Stimulated activated CD8-positive, alpha-beta memory T cell treated with anti-CD3 and anti-CD28 coated beads, Interleukin-15, amount 100 ng/mL, for 48 hours (primary cell): ENCODE data around the gene C16orf90.

Experiments used
- DNase-seq, 2 donors: peaks; one replicate each; pipeline ENCODE4 v3.0.0-alpha.2; 2020; ENCODE audit warnings: low read depth in 2 of 2

The C16orf90 gene

GRCh38 chr16:3461151-3461550 is 34.1 kb downstream of the C16orf90 start:
- DNase-seq = no peak

DNA sequence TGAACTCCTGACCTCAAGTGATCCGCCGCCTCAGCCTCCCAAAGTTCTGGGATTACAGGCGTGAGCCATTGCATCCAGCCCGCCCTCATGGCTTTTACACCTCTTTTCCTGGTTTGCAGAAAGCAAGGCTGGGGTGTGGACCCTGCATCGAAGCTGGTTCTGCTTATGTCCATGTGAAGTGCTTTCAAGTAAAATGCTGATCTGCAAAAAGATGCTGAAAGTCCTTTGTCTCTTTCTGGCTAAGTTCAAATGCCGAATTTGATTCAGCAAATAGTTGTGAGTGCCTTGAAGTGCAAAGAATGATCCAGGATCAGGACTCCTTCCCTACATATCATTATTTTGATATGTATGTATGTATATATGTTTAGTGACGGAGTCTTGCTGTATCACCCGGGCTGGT is 34.7 kb downstream of the C16orf90 start:
- no peak for DNase-seq

DNA sequence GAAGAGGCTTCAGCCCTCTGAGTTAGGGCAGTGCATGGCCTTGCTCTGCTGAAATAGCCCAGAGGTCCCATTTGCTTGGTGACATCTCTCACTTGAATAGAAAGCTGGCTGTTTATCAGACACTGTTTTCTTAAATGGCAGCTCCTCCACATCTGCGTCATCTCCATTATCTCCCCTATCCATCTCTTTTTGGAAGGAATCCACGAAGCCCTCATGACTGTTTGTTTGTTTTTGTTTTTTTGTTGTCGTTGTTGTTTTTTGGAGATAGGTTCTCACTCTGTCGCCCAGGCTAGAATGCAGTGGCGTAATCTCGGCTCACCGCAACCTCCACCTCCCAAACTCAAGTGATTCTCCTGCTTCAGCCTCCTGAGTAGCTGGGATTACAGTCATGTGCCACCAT is 35.2 kb downstream of the C16orf90 start:
- DNase-seq = no peak

DNA sequence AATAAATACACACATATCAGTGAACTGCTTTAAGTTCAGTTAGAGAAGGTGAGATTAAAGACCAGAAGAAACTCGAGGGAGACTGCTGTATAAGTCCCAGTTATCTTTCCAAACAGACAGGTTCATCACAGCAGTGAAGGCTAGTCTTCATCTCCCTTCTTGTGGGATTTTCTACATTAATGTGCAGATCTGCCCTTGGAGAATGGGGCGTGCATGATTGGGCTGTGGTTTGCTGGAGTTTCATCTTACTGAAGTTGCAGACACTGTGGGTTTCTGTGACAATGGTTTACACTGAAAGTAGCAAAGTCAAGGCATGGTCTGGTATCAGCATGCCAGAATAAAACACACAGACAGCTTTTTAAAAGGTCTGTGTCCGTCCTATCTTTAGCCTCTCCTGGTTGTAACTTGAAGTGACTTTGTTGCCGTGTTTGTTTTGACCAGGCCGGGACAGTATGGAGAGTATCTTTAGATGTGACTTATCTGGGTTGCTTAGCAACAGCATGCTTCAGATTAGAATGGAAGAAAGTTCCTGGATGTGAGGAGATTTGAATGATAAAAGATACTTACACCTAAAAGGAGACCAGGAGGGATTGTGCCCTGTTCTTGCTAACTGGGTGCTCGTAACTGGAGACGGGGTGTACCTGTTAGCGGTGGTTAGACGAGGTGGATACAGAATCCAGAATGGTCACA is 35.7 kb downstream of the C16orf90 start:
- DNase-seq = no peak

- no peak for DNase-seq
Measured at GRCh38 chr16:3458852-3459361, 36.4 kb downstream of the C16orf90 start.

DNA sequence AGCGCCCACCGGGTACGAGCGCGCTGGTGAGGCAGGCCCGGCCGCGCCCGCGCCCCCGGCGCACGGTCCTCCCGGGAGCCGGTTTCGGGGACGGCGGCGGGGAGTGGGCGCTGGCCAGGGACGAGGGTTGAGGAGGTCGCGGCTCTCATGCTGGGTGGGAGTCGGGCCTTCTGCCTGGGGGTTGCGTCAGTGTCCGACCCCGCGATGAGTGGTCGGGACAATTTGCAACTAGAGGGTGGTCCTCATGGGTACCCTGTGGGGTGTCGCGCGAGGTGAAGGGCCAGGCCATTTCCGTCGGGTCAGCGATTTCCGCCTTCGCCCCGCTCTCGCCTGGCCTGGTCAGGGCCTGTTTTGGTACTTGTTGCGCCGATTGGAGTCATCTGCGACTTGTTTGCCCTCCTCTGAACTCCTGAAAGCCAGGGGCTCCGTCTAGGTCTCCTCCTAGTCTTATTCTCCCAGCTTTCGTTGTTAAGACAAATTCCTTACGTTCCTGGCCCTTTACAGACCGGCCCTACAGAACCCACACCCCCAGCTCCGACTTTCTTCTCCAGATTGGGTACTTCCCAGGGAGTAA is 36.9 kb downstream of the C16orf90 start:
- DNase-seq = no peak

- DNase-seq = peak; percentile 84 to 87
Measured at GRCh38 chr16:3457434-3458252, 37.6 kb downstream of the C16orf90 start.

- DNase-seq = no peak
Measured at GRCh38 chr16:3454631-3455147, 40.6 kb downstream of the C16orf90 start.

GRCh38 chr16:3454093-3454492 is 41.2 kb downstream of the C16orf90 start:
- no peak for DNase-seq

GRCh38 chr16:3444032-3444388 is 51.3 kb downstream of the C16orf90 start:
- peak in 1 of 2 donors; percentile 34 for DNase-seq
